Measurements from ENCODE around the gene ARHGDIB.

Gene ARHGDIB

GRCh38 chr12:14984036-14984435 is 22.6 kb upstream of the ARHGDIB start:
- DNase-seq (ENCODE audit: low read depth in 2 of 2): no peak

- no peak for DNase-seq (ENCODE audit: low read depth in 2 of 2)
Measured at GRCh38 chr12:14982991-14983390, 21.6 kb upstream of the ARHGDIB start.

GRCh38 chr12:14982562-14982961 is 21.2 kb upstream of the ARHGDIB start:
- no peak for DNase-seq (ENCODE audit: low read depth in 2 of 2)

GRCh38 chr12:14981049-14981448 is 19.6 kb upstream of the ARHGDIB start:
- no peak for DNase-seq (ENCODE audit: low read depth in 2 of 2)

GRCh38 chr12:14979468-14979867 is 18.1 kb upstream of the ARHGDIB start:
- DNase-seq (ENCODE audit: low read depth in 2 of 2): no peak

GRCh38 chr12:14976658-14977057 is 15.3 kb upstream of the ARHGDIB start:
- DNase-seq (ENCODE audit: low read depth in 2 of 2): no peak

GRCh38 chr12:14975457-14975856 is 14.1 kb upstream of the ARHGDIB start:
- DNase-seq (ENCODE audit: low read depth in 2 of 2): no peak

GRCh38 chr12:14974633-14975032 is 13.2 kb upstream of the ARHGDIB start:
- DNase-seq (ENCODE audit: low read depth in 2 of 2): no peak

GRCh38 chr12:14972816-14973215 is 11.4 kb upstream of the ARHGDIB start, which contains the start of gene PDE6H:
PDE6H (plus strand) TSS chr12:14973042; CDS start chr12:14978013, 4,971 bp downstream.
- DNase-seq (ENCODE audit: low read depth in 2 of 2): no peak

- DNase-seq (ENCODE audit: low read depth in 2 of 2): no peak
Measured at GRCh38 chr12:14970473-14970872, 9.1 kb upstream of the ARHGDIB start.

GRCh38 chr12:14968478-14968877 is 7.1 kb upstream of the ARHGDIB start:
- no peak for DNase-seq (ENCODE audit: low read depth in 2 of 2)

GRCh38 chr12:14965221-14965620 is 3.8 kb upstream of the ARHGDIB start:
- no peak for DNase-seq (ENCODE audit: low read depth in 2 of 2)

GRCh38 chr12:14964406-14964805 is 3.0 kb upstream of the ARHGDIB start:
- DNase-seq (ENCODE audit: low read depth in 2 of 2): no peak

GRCh38 chr12:14963520-14963919 is 2.1 kb upstream of the ARHGDIB start:
- no peak for DNase-seq (ENCODE audit: low read depth in 2 of 2)

- DNase-seq (ENCODE audit: low read depth in 2 of 2): no peak
Measured at GRCh38 chr12:14962797-14963196, 1.4 kb upstream of the ARHGDIB start.

GRCh38 chr12:14962153-14962539 is 745 bp upstream of the ARHGDIB start:
- no peak for DNase-seq (ENCODE audit: low read depth in 2 of 2)

GRCh38 chr12:14960548-14961465 is 594 bp downstream of the ARHGDIB start:
- no peak for DNase-seq (ENCODE audit: low read depth in 2 of 2)

GRCh38 chr12:14959916-14960496 is 1.4 kb downstream of the ARHGDIB start:
- DNase-seq (ENCODE audit: low read depth in 2 of 2): no peak

GRCh38 chr12:14959463-14959862 is 1.9 kb downstream of the ARHGDIB start:
- DNase-seq (ENCODE audit: low read depth in 2 of 2): no peak

GRCh38 chr12:14959126-14959440 is 2.3 kb downstream of the ARHGDIB start:
- DNase-seq (ENCODE audit: low read depth in 2 of 2): no peak

GRCh38 chr12:14958361-14959125 is 2.9 kb downstream of the ARHGDIB start:
- no peak for DNase-seq (ENCODE audit: low read depth in 2 of 2)

GRCh38 chr12:14957551-14958168 is 3.7 kb downstream of the ARHGDIB start:
- no peak for DNase-seq (ENCODE audit: low read depth in 2 of 2)
